Erythroblast (primary cell): Measurements from ENCODE around the gene CPSF7.
"Not testable (repeated sequence)": the region's sequence is repeated elsewhere in the genome, so short reads cannot be mapped to it uniquely, and the experiment has no call there.

ENCODE experiments used
- GATA1 ChIP-seq: IDR thresholded peaks from 2 replicates; pipeline ENCODE4 v1.6.1; 2011; ENCODE audit warnings: low read depth, mild to moderate bottlenecking, control low read depth, low read length, moderate library complexity
- POLR2A ChIP-seq: IDR thresholded peaks from 2 replicates; pipeline ENCODE4 v1.6.1; 2011; ENCODE audit warnings: mild to moderate bottlenecking, low read length

GRCh38 chr11:61383859-61384258, 45.9 kb downstream of the CPSF7 start:
- TF ChIP-seq POLR2A, GATA1: not testable (repeated sequence)
